K562 (cell line): ENCODE measurements around the gene SURF6. TPM values are rescaled to one million over a fixed set of nuclear protein-coding genes. Genes with fewer than 3 reads are reported as not detected.
A peak's percentile ranks its signal among the peaks of the same experiment; 100 is the strongest.

Experiments
- BCOR ChIP-seq: fragments of 450-650 bp; IDR thresholded peaks from 2 replicates; pipeline ENCODE4 v1.6.1; 2016
- CEBPB ChIP-seq: fragments of 450-650 bp; IDR thresholded peaks from 2 replicates; pipeline ENCODE4 v1.6.1; 2016; ENCODE audit warnings: missing genetic modification characterization, missing compliant biosample characterization
- HNRNPK ChIP-seq: fragments of 200-400 bp; formaldehyde crosslinking; IDR thresholded peaks from one replicate; pipeline ENCODE4 v1.6.1; 2018; ENCODE audit warnings: mild to moderate bottlenecking, low read depth, low read length; ENCODE audit not compliant: poor library complexity, severe bottlenecking
- KDM5B ChIP-seq: fragments of 200-600 bp; sonication (generic); IDR thresholded peaks from 2 replicates; pipeline ENCODE4 v1.6.1; 2012; ENCODE audit warnings: low read depth, mild to moderate bottlenecking, moderate library complexity, low read length, control low read depth, inconsistent platforms; ENCODE audit not compliant: insufficient replicate concordance
- KLF6 ChIP-seq: fragments of 250-450 bp; sonication (Bioruptor Pico); IDR thresholded peaks from 2 replicates; pipeline ENCODE4 v1.4.0; 2020; ENCODE audit warnings: mild to moderate bottlenecking, moderate library complexity, borderline replicate concordance
- MEF2D ChIP-seq: conservative IDR thresholded peaks from 2 replicates; pipeline ENCODE4 v1.6.1; 2016; ENCODE audit warnings: low read depth, missing genetic modification characterization, missing compliant biosample characterization
- OTX1 ChIP-seq: fragments of 450-650 bp; formaldehyde crosslinking; IDR thresholded peaks from 2 replicates; pipeline ENCODE4 v1.4.0; 2022; ENCODE audit warnings: mild to moderate bottlenecking
- STAT5A ChIP-seq: IDR thresholded peaks from 2 replicates; pipeline ENCODE4 v1.6.1; 2012; ENCODE audit warnings: low read length, inconsistent platforms, borderline replicate concordance
- TAF9B ChIP-seq: fragments of 450-650 bp; IDR thresholded peaks from 2 replicates; pipeline ENCODE4 v1.6.1; 2018; ENCODE audit warnings: mild to moderate bottlenecking; ENCODE audit not compliant: partially characterized antibody
- TAL1 ChIP-seq: fragments of 450-650 bp; IDR thresholded peaks from 2 replicates; pipeline ENCODE4 v1.6.1; 2016; ENCODE audit warnings: mild to moderate bottlenecking
- TEAD2 ChIP-seq: fragments of 450-650 bp; IDR thresholded peaks from 2 replicates; pipeline ENCODE4 v1.6.1; 2016; ENCODE audit warnings: missing genetic modification characterization, control low read depth, missing compliant biosample characterization
- XRCC4 ChIP-seq: IDR thresholded peaks from one replicate; pipeline ENCODE4 v1.6.1; 2011; ENCODE audit not compliant: insufficient read depth, insufficient read length; ENCODE audit errors: extremely low read depth
- ZNF146 ChIP-seq: IDR thresholded peaks from one replicate; pipeline ENCODE4 v1.6.1; 2018; ENCODE audit warnings: missing compliant biosample characterization; ENCODE audit not compliant: unreplicated experiment
- ZNF224 ChIP-seq: sonication (generic); formaldehyde crosslinking; IDR thresholded peaks from 2 replicates; pipeline ENCODE4 v1.8.0; 2022; ENCODE audit warnings: mild to moderate bottlenecking, missing genetic modification reagents
- ZNF766 ChIP-seq: fragments of 200-800 bp; sonication (Bioruptor generic); conservative IDR thresholded peaks from 2 replicates; pipeline ENCODE4 v1.6.1; 2016; ENCODE audit warnings: missing genetic modification characterization, missing compliant biosample characterization
- polyA plus RNA-seq, 8 experiments: library from polyadenylated mRNA; depleted of rRNA in 4 of 8; stranded (reverse) in 5 of 8; unstranded in 3 of 8; fragments of >200 nt; fragmentation: Nextera tagmentation in 2 of 8; fragmentation: Illumina TruSeq in 1 of 8; extraction: Ambion mirVana in 2 of 8; extraction: Trizol in 1 of 8; gene quantifications; 2 replicates each; pipeline versions ENCODE4 v1.2.1 to v1.2.3, GENCODE V29; 2011 to 2014; ENCODE audit warnings: inconsistent platforms in 1 of 8, missing spikeins in 1 of 8
- total RNA-seq, 7 experiments: library from RNA; depleted of rRNA in 6 of 7; stranded (reverse); fragments of >200 nt in 6 of 7; fragmentation: Illumina TruSeq in 2 of 7; extraction: Trizol in 2 of 7; gene quantifications; 2 replicates each; pipeline versions ENCODE4 v1.2.1 to v1.2.3, GENCODE V29; 2011 to 2021; ENCODE audit warnings: low replicate concordance in 1 of 7
- TF ChIP-seq, protein P1 (sequence below): fragments of 250-450 bp; sonication (Bioruptor Pico); IDR thresholded peaks from 2 replicates; pipeline ENCODE4 v1.4.0; 2020; ENCODE audit warnings: mild to moderate bottlenecking, moderate library complexity
- TF ChIP-seq, protein P2 (sequence below): fragments of 250-450 bp; sonication (Bioruptor Pico); IDR thresholded peaks from 2 replicates; pipeline ENCODE4 v1.6.1; 2021; ENCODE audit warnings: mild to moderate bottlenecking
- TF ChIP-seq, protein P3 (sequence below), 2 experiments: fragments of 450-650 bp in 1 of 2; sonication (generic) in 1 of 2; formaldehyde crosslinking in 1 of 2; IDR thresholded peaks in 1 of 2; conservative IDR thresholded peaks in 1 of 2; 2 replicates each; pipeline versions ENCODE4 v1.6.1 to v1.8.1; 2016 to 2023; ENCODE audit warnings: mild to moderate bottlenecking in 2 of 2, moderate library complexity in 2 of 2, inconsistent platforms in 1 of 2, missing genetic modification reagents in 1 of 2
- TF ChIP-seq, protein P4 (sequence below), 2 experiments: fragments of 150-350 bp in 1 of 2; IDR thresholded peaks; 2 replicates each; pipeline ENCODE4 v1.6.1; 2012 to 2016; ENCODE audit warnings: low read depth in 2 of 2, low read length in 2 of 2, mild to moderate bottlenecking in 1 of 2, moderate library complexity in 1 of 2
- TF ChIP-seq, protein P5 (sequence below): fragments of 250-450 bp; sonication (Bioruptor Pico); IDR thresholded peaks from 2 replicates; pipeline ENCODE4 v1.9.0; 2021; ENCODE audit warnings: mild to moderate bottlenecking

SURF6 gene
- total and polyA plus RNA-seq, 9 of the 15 experiments (the other 6 are each of a cell fraction or from before 2014, with no cell fraction given), result 1.4 to 68.3 (median 14.7) TPM

DNA sequence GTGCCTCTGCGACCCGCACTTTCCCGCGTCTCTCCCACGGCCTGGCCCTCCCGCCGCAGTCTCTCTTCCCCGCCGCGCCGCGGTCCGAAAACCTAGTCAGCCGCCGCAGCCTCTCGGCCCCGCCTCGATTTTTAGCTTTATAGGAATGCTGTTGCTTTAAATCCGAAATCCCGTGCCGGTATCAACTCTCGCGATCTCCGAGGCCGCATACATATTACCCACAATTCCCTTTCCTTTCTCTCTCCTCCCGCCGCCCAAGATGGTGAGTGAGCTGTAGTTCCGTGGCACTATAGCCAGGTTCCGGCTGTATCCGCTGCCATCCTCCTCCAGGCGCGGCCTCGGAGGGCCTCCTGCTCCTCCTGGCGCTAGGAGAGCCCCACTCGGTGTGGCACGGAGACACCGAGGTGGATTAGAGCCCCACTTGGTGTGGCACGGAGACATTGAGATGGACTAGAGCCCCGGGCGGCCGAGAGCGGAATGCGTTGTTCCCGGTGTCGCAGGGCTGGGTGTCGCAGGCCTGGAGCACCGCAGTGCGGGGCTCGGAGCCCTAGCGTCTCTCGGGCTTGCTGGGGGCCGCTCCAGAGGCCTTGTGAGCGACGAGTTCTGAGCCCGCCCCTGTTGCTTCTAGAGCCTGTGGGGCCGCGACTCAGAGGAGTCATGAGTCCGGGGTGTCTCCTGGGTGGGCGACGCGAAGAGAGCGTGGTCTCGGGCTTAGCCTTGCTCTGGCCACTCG, 12.2 kb upstream of the SURF6 start, which contains the start of the genes MED22 and RPL7A (continued):
- TF ChIP-seq MEF2D (tag), result no peak
- TF ChIP-seq, protein P1, sequence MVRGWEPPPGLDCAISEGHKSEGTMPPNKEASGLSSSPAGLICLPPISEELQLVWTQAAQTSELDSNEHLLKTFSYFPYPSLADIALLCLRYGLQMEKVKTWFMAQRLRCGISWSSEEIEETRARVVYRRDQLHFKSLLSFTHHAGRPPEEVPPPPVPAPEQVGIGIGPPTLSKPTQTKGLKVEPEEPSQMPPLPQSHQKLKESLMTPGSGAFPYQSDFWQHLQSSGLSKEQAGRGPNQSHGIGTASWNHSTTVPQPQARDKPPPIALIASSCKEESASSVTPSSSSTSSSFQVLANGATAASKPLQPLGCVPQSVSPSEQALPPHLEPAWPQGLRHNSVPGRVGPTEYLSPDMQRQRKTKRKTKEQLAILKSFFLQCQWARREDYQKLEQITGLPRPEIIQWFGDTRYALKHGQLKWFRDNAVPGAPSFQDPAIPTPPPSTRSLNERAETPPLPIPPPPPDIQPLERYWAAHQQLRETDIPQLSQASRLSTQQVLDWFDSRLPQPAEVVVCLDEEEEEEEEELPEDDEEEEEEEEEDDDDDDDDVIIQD (CRISPR knock-in tag), result no peak
- TF ChIP-seq STAT5A, result no peak; the same call in 1 of the 2 replicates
- TF ChIP-seq CEBPB (tag), result no peak
- TF ChIP-seq, protein P2, sequence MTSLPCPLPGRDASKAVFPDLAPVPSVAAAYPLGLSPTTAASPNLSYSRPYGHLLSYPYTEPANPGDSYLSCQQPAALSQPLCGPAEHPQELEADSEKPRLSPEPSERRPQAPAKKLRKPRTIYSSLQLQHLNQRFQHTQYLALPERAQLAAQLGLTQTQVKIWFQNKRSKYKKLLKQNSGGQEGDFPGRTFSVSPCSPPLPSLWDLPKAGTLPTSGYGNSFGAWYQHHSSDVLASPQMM (CRISPR knock-in tag), result no peak
- no peak for TF ChIP-seq TAL1
- 0 out of 2 replicates have a peak, but pooled peaks have one; percentile 9 for TF ChIP-seq KLF6 (CRISPR knock-in tag)
- TF ChIP-seq, protein P3, sequence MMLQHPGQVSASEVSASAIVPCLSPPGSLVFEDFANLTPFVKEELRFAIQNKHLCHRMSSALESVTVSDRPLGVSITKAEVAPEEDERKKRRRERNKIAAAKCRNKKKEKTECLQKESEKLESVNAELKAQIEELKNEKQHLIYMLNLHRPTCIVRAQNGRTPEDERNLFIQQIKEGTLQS (IDR thresholded peaks at IDR 0.05), result no peak
- TF ChIP-seq, protein P3 (CRISPR knock-in tag; conservative IDR thresholded peaks at IDR 0.05), result no peak
- no peak for TF ChIP-seq ZNF146 (CRISPR knock-in tag)
- no peak for TF ChIP-seq HNRNPK
- no peak for TF ChIP-seq ZNF224 (CRISPR knock-in tag)
- no peak for TF ChIP-seq TEAD2
- TF ChIP-seq OTX1 (CRISPR knock-in tag), result 0 out of 2 replicates have a peak, but pooled peaks have one; percentile 65
- TF ChIP-seq, protein P4, sequence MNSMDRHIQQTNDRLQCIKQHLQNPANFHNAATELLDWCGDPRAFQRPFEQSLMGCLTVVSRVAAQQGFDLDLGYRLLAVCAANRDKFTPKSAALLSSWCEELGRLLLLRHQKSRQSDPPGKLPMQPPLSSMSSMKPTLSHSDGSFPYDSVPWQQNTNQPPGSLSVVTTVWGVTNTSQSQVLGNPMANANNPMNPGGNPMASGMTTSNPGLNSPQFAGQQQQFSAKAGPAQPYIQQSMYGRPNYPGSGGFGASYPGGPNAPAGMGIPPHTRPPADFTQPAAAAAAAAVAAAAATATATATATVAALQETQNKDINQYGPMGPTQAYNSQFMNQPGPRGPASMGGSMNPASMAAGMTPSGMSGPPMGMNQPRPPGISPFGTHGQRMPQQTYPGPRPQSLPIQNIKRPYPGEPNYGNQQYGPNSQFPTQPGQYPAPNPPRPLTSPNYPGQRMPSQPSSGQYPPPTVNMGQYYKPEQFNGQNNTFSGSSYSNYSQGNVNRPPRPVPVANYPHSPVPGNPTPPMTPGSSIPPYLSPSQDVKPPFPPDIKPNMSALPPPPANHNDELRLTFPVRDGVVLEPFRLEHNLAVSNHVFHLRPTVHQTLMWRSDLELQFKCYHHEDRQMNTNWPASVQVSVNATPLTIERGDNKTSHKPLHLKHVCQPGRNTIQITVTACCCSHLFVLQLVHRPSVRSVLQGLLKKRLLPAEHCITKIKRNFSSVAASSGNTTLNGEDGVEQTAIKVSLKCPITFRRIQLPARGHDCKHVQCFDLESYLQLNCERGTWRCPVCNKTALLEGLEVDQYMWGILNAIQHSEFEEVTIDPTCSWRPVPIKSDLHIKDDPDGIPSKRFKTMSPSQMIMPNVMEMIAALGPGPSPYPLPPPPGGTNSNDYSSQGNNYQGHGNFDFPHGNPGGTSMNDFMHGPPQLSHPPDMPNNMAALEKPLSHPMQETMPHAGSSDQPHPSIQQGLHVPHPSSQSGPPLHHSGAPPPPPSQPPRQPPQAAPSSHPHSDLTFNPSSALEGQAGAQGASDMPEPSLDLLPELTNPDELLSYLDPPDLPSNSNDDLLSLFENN (IDR thresholded peaks at IDR 0.05; ENCODE audit: low read depth in 2 of 2, low read length in 2 of 2), result 0 out of 4 replicates have a peak, but pooled peaks of 1 of the 2 experiments have one; percentile 56
- TF ChIP-seq BCOR, result peak; percentile 48; the same call in 1 of the 2 replicates
- peak; percentile 100 for TF ChIP-seq TAF9B
- TF ChIP-seq, protein P5, sequence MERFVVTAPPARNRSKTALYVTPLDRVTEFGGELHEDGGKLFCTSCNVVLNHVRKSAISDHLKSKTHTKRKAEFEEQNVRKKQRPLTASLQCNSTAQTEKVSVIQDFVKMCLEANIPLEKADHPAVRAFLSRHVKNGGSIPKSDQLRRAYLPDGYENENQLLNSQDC (CRISPR knock-in tag), result peak; percentile 28; the same call in 1 of the 2 replicates
- no peak for TF ChIP-seq ZNF766 (CRISPR knock-in tag)
- no peak for TF ChIP-seq XRCC4
- TF ChIP-seq KDM5B, result peak; percentile 99
